ENCODE measurements around the gene NDUFS8.
A peak's percentile ranks its signal among the peaks of the same experiment; 100 is the strongest.

NDUFS8 gene

GRCh38 chr11:68038226-68038717, 7.8 kb downstream of the NDUFS8 start:
- DNase-seq: no peak

- peak; percentile 71 for DNase-seq
These were observed 8.4 kb downstream of the NDUFS8 start, which contains the start of gene TCIRG1 for GRCh38 chr11:68038718-68039525. Gene TCIRG1 (plus strand): TSS chr11:68039025. CDS start chr11:68041272, 2,247 bp downstream.

GRCh38 chr11:68039526-68040086, 9.1 kb downstream of the NDUFS8 start:
- no peak for DNase-seq

GRCh38 chr11:68040101-68040956, 9.8 kb downstream of the NDUFS8 start:
- peak; percentile 68 for DNase-seq

- DNase-seq: no peak
These were observed 10.6 kb downstream of the NDUFS8 start for GRCh38 chr11:68040957-68041591.

GRCh38 chr11:68041617-68042218, 11.2 kb downstream of the NDUFS8 start:
- no peak for DNase-seq

- DNase-seq: no peak
These were observed 11.9 kb downstream of the NDUFS8 start for GRCh38 chr11:68042219-68043028.

GRCh38 chr11:68043029-68043348, 12.5 kb downstream of the NDUFS8 start:
- no peak for DNase-seq

- DNase-seq: peak; percentile 48
These were observed 13.1 kb downstream of the NDUFS8 start for GRCh38 chr11:68043349-68044144.

GRCh38 chr11:68044145-68044813, 13.8 kb downstream of the NDUFS8 start:
- no peak for DNase-seq

- no peak for DNase-seq
These were observed 14.4 kb downstream of the NDUFS8 start for GRCh38 chr11:68044898-68045351.

- DNase-seq: no peak
These were observed 17.2 kb downstream of the NDUFS8 start for GRCh38 chr11:68047437-68048290.

- no peak for DNase-seq
These were observed 18.4 kb downstream of the NDUFS8 start for GRCh38 chr11:68048681-68049508.

- DNase-seq: no peak
These were observed 19.3 kb downstream of the NDUFS8 start for GRCh38 chr11:68049509-68050370.

GRCh38 chr11:68050371-68050841, 19.9 kb downstream of the NDUFS8 start:
- no peak for DNase-seq

- DNase-seq: no peak
These were observed 21.0 kb downstream of the NDUFS8 start for GRCh38 chr11:68051191-68052136.

Data from fibroblast of skin of right quadriceps (primary cell).